ENCODE measurements around the gene CRABP2. TPM values are rescaled to one million over a fixed set of nuclear protein-coding genes. Genes with fewer than 3 reads are reported as not detected.

Gene CRABP2
- total RNA-seq, 4 donors from 2014 or later = 4.5 to 8.8 (median 8.8) TPM; not detected in 1

DNA sequence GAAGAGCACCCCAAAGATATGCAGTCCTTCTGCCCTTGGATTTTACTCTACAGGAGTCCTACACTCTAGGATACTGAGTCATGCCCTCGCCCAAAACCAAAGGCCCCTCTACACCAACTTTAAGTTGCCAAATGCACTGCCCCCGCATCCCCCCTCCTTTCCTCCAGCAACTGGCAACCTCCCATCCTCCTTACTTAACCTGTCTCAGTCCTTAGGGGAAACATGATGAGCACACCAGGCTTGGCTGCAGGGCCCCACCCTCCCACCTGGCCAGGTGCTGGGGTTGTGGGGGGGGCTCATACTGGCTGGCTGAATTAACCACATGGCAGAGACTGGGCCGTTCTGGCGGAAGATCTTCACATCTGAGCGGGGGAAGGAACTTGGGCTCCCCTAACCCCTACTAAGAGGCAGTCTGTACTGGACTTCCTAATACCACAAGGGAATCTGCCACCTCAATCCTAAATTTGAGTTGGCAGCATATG lies 44.8 kb upstream of the CRABP2 start:
- TF ChIP-seq, protein P1, sequence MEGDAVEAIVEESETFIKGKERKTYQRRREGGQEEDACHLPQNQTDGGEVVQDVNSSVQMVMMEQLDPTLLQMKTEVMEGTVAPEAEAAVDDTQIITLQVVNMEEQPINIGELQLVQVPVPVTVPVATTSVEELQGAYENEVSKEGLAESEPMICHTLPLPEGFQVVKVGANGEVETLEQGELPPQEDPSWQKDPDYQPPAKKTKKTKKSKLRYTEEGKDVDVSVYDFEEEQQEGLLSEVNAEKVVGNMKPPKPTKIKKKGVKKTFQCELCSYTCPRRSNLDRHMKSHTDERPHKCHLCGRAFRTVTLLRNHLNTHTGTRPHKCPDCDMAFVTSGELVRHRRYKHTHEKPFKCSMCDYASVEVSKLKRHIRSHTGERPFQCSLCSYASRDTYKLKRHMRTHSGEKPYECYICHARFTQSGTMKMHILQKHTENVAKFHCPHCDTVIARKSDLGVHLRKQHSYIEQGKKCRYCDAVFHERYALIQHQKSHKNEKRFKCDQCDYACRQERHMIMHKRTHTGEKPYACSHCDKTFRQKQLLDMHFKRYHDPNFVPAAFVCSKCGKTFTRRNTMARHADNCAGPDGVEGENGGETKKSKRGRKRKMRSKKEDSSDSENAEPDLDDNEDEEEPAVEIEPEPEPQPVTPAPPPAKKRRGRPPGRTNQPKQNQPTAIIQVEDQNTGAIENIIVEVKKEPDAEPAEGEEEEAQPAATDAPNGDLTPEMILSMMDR (IDR thresholded peaks at IDR 0.05) = no peak
- DNase-seq (ENCODE audit: low spot score) (peak; percentile 48), ATAC-seq (ENCODE audit: low FRiP score) (peak; percentile 30)

DNA sequence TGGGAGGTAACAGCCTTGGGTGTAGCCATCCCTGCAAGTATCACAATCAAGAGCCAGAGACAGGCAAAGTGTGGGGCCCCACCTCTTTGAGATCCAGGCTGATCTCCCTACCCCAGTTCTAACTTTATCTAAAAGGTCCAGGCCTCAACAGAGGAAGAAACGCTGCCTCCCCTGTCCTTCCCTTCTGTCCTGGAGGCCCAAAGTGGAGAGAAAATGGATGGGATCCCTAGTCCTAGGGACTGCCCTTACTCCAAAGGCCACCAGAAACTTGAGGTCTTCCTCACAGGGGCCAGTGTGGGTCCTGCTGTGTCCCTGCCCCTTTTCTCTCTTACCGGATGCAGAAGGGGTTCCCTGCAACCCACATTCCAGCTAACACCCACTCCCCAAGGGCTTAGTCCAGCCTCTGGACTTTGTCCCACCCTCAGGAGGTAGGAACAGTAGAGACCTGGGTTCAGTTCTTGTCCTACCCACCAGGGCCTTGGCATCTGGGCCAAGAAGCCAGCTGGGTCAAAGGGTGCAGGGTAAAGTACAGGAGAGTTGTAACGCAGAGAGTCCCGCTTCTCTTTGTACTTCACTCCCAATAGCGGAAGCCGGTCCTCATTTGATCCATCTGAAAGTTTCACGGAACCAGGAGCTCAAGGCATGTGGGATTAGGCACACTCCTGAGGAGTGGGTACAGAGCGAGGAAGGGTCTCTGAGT lies 44.2 kb upstream of the CRABP2 start:
- TF ChIP-seq, protein P1 (IDR thresholded peaks at IDR 0.05) = no peak
- no peak for DNase-seq (ENCODE audit: low spot score)
- no peak for ATAC-seq (ENCODE audit: low FRiP score)

DNA sequence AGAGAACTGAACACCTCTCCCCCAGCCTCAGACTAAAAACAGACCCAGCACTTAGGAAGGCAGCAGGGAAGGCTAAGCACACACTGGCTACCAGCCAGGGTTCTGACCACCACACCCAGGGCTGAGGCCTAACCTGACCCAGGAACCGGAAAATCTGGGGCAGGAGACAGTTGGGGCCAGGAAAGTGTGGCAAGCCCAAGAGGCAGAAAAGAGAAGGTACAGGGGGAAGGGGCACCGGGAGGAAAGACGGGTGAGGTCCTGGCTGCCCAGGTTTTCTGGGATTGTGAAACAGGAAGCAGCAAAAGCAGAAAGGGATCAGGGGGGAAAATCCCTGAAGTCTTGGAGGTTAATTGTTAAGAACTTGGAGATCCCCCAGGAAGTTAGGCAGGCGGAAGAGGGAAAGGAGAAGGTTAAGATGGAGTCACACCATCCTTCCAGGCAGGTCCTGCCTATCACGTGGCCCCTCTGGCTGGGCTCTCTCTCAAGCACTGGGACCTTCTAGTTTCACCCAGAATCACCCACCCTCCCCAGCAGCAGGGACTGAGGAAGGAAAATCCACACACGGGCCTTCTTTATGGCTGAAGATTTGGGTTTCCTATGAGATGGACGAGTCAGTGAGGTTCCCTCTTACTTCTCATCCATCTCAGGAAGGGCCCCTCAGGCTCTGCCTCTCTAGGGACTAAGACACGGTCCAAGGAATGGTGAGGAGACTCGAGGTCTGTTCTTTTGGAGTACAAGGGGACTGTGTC lies 43.5 kb upstream of the CRABP2 start:
- ATAC-seq (ENCODE audit: low FRiP score) (peak; percentile 10), DNase-seq (ENCODE audit: low spot score) (no peak)

DNA sequence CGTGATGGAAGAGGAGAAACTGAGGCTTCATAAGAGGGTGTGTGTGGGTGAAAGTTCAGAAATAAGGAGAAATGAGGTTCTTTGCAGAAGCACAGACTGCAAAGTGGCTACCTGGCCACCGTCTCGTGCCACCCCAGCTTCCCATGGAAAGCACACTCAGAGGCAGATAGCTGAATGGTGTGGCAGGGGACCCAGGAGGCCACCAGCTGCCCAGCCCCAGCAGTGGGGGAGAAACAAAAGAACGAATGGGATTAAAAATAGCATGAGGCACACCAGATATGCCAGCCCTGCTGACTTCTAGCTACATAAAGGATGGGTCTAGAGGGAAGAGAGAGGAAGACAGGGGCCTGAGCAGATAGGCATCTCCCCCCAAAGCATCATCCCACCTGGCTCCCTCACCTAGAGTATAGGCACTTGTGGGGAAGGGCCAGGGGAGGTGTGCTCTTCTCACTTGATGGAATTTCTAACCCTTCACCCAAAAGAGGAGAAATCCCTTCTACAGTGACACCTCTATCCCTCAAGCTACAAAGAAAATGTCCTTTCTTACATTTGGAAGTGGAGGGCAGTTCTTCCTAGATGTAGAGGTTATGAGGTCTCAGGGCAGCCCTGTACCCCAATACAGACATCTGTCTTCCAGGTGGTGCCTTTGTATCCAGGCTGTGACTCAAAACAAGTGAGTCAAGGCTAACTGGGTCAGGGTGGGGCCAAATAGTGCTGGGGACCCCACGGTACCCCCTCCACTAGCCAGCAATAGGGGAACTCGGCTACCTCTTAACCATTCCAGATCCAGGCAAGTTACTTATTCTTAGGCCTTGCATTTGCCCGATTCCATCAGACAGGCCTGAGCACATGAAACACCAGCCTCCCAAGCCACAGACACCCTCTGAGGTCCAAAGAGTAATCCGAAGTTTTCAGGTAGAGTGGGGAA lies 42.6 kb upstream of the CRABP2 start:
- no peak for DNase-seq (ENCODE audit: low spot score)
- peak; percentile 13 for ATAC-seq (ENCODE audit: low FRiP score)
- TF ChIP-seq, protein P1 (IDR thresholded peaks at IDR 0.05) = no peak

More for the DNA sequence above, 43.5 kb upstream of the CRABP2 start:
- TF ChIP-seq, protein P1 (IDR thresholded peaks at IDR 0.05) = no peak

DNA sequence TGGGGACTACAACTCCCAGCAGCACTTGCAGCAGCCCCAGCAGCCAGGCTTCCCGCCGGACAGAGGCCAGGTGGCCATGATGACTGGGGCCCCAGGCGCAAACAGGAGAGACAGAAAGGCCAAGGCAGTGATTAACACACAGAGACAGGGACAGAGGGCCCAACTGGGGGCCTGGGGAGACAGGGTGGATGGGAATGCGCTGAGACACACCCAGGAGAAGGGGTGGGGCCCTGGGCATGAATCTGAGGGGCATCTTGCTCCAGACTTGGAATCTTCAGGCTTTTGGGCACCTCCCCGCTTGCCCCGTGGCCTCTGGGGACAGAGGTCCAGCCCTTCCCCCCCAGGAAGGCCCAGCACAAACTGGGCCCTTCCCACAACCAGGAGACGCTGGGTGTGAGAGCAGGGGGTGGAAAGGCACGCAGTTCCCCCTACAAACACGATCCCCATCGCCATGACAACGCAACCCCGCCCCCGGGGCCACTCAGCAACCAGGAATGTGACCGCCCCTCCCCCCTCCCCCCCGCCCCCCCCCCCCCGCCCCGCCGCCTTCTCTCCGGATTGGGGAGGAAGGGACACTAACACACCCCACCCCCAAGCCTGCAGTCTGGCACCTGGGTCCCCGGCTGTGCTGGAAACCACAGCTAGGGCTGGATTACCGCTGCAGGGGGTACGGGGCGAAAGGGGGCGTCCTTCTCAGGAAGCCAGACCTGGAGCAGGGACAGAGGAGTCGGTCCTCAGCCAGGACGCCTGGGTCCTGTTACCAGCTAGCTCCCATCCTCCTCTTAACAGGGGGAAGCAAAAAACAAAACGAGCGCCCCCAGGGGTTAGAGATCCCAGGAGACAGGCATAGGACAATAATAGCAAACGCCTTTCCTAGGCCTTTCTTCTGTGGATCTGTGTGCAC lies 41.6 kb upstream of the CRABP2 start:
- peak; percentile 90 for DNase-seq (ENCODE audit: low spot score)
- peak; percentile 45 for ATAC-seq (ENCODE audit: low FRiP score)
- TF ChIP-seq, protein P1 (IDR thresholded peaks at IDR 0.05) = no peak

DNA sequence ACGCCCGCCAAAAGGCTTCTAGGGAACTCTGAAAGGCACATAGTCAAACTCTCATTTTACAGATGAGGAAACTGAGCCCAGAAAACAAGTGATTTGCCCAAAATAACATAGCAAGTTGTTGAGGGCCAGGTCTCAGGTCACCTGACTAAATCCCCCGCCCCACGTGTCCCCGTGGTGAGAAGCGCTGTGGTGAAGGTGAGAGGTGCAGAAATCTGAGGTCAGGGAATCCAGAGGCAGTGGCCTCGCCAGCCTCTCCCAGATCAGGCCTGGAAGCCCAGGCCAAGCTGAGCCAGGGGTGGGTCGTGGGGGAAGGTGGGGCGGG lies 41.0 kb upstream of the CRABP2 start:
- no peak for ATAC-seq (ENCODE audit: low FRiP score)
- TF ChIP-seq, protein P1 (IDR thresholded peaks at IDR 0.05) = no peak

More for the DNA sequence above, 41.0 kb upstream of the CRABP2 start:
- DNase-seq (ENCODE audit: low spot score) = no peak

All from omental fat pad (tissue), 4 donors.